ENCODE data around the gene CTDSPL.
A peak's percentile ranks its signal among the peaks of the same experiment; 100 is the strongest.

DNA sequence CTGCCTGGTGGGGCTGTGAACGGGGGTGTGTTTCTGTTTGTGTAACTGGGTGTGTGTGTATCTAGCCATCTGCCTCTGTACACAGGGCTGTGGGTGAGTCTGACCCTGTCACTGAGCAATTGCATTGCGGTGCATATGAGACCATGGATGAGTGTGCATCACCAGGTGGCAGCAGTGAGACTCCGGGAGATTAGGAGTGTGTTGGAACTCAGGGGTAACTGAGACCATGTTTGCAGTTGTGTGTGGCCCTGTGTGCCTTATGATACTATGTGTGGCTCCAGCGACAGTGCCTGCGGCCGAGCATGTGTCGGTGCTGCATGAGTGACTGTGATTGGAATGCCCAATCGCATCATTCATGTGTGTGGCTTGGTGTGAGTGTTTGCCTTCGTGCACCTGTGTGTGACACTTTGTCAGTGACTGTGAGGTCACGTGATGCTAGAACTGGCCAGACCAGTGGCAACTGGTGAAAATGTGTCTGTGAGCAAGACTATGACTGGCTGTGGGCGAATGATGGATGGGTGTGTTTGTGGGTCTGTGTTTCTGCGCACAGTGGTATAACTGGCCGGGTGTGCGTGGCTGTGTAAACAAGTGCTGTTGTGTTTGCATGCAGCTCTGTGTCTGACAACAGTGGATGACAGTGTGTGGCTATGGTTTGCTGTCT, 142.9 kb downstream of the CTDSPL start:
- TF ChIP-seq, protein P1, sequence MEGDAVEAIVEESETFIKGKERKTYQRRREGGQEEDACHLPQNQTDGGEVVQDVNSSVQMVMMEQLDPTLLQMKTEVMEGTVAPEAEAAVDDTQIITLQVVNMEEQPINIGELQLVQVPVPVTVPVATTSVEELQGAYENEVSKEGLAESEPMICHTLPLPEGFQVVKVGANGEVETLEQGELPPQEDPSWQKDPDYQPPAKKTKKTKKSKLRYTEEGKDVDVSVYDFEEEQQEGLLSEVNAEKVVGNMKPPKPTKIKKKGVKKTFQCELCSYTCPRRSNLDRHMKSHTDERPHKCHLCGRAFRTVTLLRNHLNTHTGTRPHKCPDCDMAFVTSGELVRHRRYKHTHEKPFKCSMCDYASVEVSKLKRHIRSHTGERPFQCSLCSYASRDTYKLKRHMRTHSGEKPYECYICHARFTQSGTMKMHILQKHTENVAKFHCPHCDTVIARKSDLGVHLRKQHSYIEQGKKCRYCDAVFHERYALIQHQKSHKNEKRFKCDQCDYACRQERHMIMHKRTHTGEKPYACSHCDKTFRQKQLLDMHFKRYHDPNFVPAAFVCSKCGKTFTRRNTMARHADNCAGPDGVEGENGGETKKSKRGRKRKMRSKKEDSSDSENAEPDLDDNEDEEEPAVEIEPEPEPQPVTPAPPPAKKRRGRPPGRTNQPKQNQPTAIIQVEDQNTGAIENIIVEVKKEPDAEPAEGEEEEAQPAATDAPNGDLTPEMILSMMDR (IDR thresholded peaks at IDR 0.05), result peak; percentile 80
- no peak for TF ChIP-seq POLR2AphosphoS5 (IDR thresholded peaks at IDR 0.05; ENCODE audit: low read depth, low read length)
- TF ChIP-seq TCF7L2 (IDR thresholded peaks at IDR 0.05; ENCODE audit: low read depth, low read length), result no peak
